K562 (cell line): ENCODE results near the gene ACR.

ENCODE experiments used
- FOXA1 ChIP-seq: fragments of 450-650 bp; IDR thresholded peaks from 2 replicates; pipeline ENCODE4 v1.6.1; 2016; ENCODE audit warnings: mild to moderate bottlenecking, borderline replicate concordance
- SMC3 ChIP-seq: conservative IDR thresholded peaks from 2 replicates; pipeline ENCODE4 v1.6.1; 2011; ENCODE audit warnings: low read depth, low read length, improper control_type of control experiment; ENCODE audit not compliant: insufficient read depth

DNA sequence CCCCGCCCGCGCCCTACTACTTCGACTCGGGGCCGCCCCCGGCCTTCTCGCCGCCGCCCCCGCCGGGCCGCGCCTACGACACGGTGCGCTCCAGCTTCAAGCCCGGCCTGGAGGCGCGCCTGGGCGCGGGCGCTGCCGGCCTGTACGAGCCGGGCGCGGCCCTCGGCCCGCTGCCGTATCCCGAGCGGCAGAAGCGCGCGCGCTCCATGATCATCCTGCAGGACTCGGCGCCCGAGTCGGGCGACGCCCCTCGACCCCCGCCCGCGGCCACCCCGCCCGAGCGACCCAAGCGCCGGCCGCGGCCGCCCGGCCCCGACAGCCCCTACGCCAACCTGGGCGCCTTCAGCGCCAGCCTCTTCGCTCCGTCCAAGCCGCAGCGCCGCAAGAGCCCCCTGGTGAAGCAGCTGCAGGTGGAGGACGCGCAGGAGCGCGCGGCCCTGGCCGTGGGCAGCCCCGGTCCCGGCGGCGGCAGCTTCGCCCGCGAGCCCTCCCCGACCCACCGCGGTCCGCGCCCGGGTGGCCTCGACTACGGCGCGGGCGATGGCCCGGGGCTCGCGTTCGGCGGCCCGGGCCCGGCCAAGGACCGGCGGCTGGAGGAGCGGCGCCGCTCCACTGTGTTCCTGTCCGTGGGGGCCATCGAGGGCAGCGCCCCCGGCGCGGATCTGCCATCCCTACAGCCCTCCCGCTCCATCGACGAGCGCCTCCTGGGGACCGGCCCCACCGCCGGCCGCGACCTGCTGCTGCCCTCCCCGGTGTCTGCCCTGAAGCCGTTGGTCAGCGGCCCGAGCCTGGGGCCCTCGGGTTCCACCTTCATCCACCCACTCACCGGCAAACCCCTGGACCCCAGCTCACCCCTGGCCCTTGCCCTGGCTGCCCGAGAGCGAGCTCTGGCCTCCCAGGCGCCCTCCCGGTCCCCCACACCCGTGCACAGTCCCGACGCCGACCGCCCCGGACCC, 17.4 kb upstream of the ACR start:
- TF ChIP-seq SMC3 (no peak), FOXA1 (no peak)
